ENCODE measurements around the gene SETDB1. TPM values are rescaled to one million over a fixed set of nuclear protein-coding genes. Genes with fewer than 3 reads are reported as not detected.
"Not testable (repeated sequence)": the region's sequence is repeated elsewhere in the genome, so short reads cannot be mapped to it uniquely, and the experiment has no call there.

SETDB1 gene
- total RNA-seq, 4 donors from 2014 or later, result 23.7 to 32.9 (median 27.8) TPM

- TF ChIP-seq, protein P1, sequence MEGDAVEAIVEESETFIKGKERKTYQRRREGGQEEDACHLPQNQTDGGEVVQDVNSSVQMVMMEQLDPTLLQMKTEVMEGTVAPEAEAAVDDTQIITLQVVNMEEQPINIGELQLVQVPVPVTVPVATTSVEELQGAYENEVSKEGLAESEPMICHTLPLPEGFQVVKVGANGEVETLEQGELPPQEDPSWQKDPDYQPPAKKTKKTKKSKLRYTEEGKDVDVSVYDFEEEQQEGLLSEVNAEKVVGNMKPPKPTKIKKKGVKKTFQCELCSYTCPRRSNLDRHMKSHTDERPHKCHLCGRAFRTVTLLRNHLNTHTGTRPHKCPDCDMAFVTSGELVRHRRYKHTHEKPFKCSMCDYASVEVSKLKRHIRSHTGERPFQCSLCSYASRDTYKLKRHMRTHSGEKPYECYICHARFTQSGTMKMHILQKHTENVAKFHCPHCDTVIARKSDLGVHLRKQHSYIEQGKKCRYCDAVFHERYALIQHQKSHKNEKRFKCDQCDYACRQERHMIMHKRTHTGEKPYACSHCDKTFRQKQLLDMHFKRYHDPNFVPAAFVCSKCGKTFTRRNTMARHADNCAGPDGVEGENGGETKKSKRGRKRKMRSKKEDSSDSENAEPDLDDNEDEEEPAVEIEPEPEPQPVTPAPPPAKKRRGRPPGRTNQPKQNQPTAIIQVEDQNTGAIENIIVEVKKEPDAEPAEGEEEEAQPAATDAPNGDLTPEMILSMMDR (IDR thresholded peaks at IDR 0.05), result no peak
- no peak for DNase-seq (ENCODE audit: low spot score)
Measured at GRCh38 chr1:150893336-150893913, 32.7 kb upstream of the SETDB1 start.

GRCh38 chr1:150895618-150896017 is 30.5 kb upstream of the SETDB1 start:
- TF ChIP-seq, protein P1 (IDR thresholded peaks at IDR 0.05), result no peak
- DNase-seq (ENCODE audit: low spot score) (no peak), ATAC-seq (ENCODE audit: low FRiP score) (no peak)

More at GRCh38 chr1:150893336-150893913, 32.7 kb upstream of the SETDB1 start:
- no peak for ATAC-seq (ENCODE audit: low FRiP score)

DNA sequence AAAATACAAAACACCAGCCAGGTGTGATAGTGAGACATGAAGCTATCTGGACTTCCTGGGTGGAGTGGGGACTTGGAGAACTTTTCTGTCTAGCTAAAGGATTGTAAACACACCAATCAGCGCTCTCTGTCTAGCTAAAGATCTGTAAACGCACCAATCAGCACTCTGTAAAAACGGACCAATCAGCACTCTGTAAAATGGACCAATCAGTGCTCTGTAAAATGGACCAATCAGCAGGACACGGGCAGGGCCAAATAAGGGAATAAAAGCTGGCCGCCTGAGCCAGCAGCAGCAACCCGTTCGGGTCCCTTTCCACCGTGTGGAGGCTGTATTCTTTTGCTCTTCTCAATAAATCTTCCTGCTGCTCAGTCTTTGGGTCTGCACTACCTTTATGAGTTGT is 26.4 kb upstream of the SETDB1 start:
- not testable (repeated sequence) for DNase-seq (ENCODE audit: low spot score); ATAC-seq (ENCODE audit: low FRiP score)

DNA sequence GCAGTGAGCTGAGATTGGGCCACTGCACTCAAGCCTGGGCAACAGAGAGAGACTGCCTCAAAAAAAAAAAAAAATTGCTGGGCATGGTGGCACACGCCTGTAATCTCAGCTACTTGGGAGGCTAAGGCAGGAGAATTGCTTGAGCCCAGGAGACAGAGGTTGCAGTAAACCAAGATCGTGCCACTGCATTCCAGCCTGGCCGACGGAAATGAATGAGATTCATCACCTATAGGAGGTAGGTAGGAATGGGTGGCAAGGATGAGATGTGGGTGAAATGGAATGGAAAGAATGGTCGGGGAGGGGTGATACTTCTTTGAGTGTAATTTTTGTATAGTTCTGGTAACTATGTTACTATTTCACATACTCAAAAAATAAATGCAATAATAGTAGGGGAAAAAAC is 23.8 kb upstream of the SETDB1 start:
- ATAC-seq (ENCODE audit: low FRiP score) (no peak), DNase-seq (ENCODE audit: low spot score) (no peak)
- TF ChIP-seq, protein P1 (IDR thresholded peaks at IDR 0.05), result no peak

DNA sequence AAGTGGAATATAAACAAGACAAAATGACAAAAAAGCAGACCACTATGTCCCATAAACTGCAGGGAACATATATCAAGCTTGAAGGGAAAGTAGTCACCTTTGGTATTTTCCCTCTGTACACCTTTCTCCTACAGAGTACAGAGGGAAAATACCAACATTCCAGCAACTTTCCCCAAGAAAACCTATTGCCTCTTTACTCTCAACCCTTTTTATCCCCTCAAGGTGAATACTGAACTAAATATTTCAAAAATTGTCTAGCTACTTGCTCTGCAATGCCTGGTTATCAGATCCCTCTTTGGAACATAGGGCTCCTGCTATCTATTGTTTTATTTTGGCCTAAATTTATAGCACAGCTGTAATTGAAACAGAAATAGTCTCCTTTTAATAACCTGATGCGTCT is 23.4 kb upstream of the SETDB1 start:
- no peak for DNase-seq (ENCODE audit: low spot score)
- no peak for ATAC-seq (ENCODE audit: low FRiP score)
- TF ChIP-seq, protein P1 (IDR thresholded peaks at IDR 0.05), result no peak

GRCh38 chr1:150905301-150905700 is 20.9 kb upstream of the SETDB1 start:
- TF ChIP-seq, protein P1 (IDR thresholded peaks at IDR 0.05), result no peak
- no peak for ATAC-seq (ENCODE audit: low FRiP score)
- DNase-seq (ENCODE audit: low spot score), result no peak

DNA sequence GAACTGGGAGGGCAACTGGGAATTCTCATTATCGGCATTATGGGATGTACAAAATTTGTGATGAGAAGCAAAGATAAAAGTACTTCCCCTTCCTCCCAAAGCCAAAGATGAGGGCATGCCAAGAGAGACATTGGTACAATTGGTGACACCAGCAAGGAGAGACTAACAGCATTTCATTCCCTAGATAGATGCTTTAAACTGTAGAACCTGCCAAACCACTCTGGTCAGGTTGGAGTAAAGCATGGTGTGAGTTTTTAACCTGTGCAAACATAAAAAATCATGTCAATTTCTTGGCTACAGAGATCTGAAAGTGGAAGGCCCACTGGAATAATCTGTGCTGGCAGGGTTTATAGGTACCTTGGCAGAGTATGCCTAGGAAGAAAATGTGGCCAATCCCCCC is 19.8 kb upstream of the SETDB1 start:
- DNase-seq (ENCODE audit: low spot score) (no peak), ATAC-seq (ENCODE audit: low FRiP score) (no peak)
- TF ChIP-seq, protein P1 (IDR thresholded peaks at IDR 0.05), result no peak

All from omental fat pad (tissue), 4 donors.